GM19452 (cell line): ENCODE results near the gene UBAP2.
"Not testable (repeated sequence)": the region's sequence is repeated elsewhere in the genome, so short reads cannot be mapped to it uniquely, and the experiment has no call there.

Source experiments
- ATAC-seq: cut with Tn5 transposase; IDR thresholded peaks from one replicate; pipeline ENCODE4 v1.9.1; 2021; ENCODE audit not compliant: unreplicated experiment

UBAP2 gene

GRCh38 chr9:34047864-34048726 lies 592 bp downstream of the UBAP2 start:
- ATAC-seq: peak; percentile 25

GRCh38 chr9:34046784-34047379 lies 1.8 kb downstream of the UBAP2 start:
- no peak for ATAC-seq

- ATAC-seq: no peak
Observed at GRCh38 chr9:34045903-34046302, 2.8 kb downstream of the UBAP2 start.

- ATAC-seq: not testable (repeated sequence)
Observed at GRCh38 chr9:34042074-34042473, 6.6 kb downstream of the UBAP2 start.

- ATAC-seq: not testable (repeated sequence)
Observed at GRCh38 chr9:34038851-34039250, 9.8 kb downstream of the UBAP2 start.

- no peak for ATAC-seq
Observed at GRCh38 chr9:34037626-34038025, 11.1 kb downstream of the UBAP2 start.

GRCh38 chr9:34036625-34037024 lies 12.1 kb downstream of the UBAP2 start:
- ATAC-seq: no peak

- no peak for ATAC-seq
Observed at GRCh38 chr9:34035656-34036055, 13.0 kb downstream of the UBAP2 start.

- no peak for ATAC-seq
Observed at GRCh38 chr9:34034698-34035065, 14.0 kb downstream of the UBAP2 start.

- ATAC-seq: no peak
Observed at GRCh38 chr9:34032631-34033030, 16.1 kb downstream of the UBAP2 start.

GRCh38 chr9:34027845-34028574 lies 20.7 kb downstream of the UBAP2 start:
- no peak for ATAC-seq

- no peak for ATAC-seq
Observed at GRCh38 chr9:34025811-34026210, 22.9 kb downstream of the UBAP2 start.

- no peak for ATAC-seq
Observed at GRCh38 chr9:34025062-34025461, 23.6 kb downstream of the UBAP2 start.

GRCh38 chr9:34024476-34024875 lies 24.2 kb downstream of the UBAP2 start:
- ATAC-seq: not testable (repeated sequence)

- no peak for ATAC-seq
Observed at GRCh38 chr9:34016149-34016548, 32.5 kb downstream of the UBAP2 start.

GRCh38 chr9:34010979-34011378 lies 37.7 kb downstream of the UBAP2 start:
- no peak for ATAC-seq

- no peak for ATAC-seq
Observed at GRCh38 chr9:34001951-34002350, 46.7 kb downstream of the UBAP2 start.

- ATAC-seq: no peak
Observed at GRCh38 chr9:34001298-34001697, 47.4 kb downstream of the UBAP2 start.

- no peak for ATAC-seq
Observed at GRCh38 chr9:33995449-33995848, 53.2 kb downstream of the UBAP2 start.

- ATAC-seq: no peak
Observed at GRCh38 chr9:33993104-33993503, 55.6 kb downstream of the UBAP2 start.

- ATAC-seq: no peak
Observed at GRCh38 chr9:33992632-33993031, 56.1 kb downstream of the UBAP2 start.
